ENCODE data around the gene RNF149.

Gene RNF149

DNA sequence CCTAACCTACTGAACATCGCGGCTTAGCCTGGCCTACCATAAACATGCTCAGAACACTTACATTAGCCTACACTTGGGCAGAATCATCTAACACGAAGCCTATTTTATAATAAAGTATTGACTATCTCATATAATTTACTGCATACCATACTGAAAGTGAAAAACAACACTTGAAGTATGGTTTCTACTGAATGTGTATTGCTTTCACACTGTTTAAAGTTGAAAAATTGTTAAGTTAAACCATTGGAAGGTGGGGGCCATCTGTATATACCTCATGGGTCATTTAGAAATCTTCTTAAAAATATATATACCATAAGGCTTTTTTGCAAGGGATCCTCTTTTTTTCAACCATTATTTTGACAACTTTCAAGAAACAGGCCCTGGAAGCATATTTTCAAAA lies 16.5 kb downstream of the RNF149 start:
- H3K27ac ChIP-seq (ENCODE audit: low read depth, low read length, poor library complexity, severe bottlenecking): no peak overlapping the region
- H3K79me2 ChIP-seq (ENCODE audit: insufficient read depth, low read length): no peaks in the 10 kb centered on the region; the same call in 1 of the 2 replicates
- H3K4me2 ChIP-seq (ENCODE audit: low read length): no peak overlapping the region
- no peaks in the 10 kb centered on the region for H3F3A ChIP-seq (ENCODE audit: insufficient read depth, low read length)
- H3K9ac ChIP-seq (ENCODE audit: low read length): no peak overlapping the region
- H4K20me1 ChIP-seq (ENCODE audit: insufficient read depth, low read length): no peaks in the 10 kb centered on the region
- no peaks in the 10 kb centered on the region for H3K4me1 ChIP-seq (ENCODE audit: insufficient read depth, low read length, severe bottlenecking)
- no peaks in the 10 kb centered on the region for H3K27me3 ChIP-seq (ENCODE audit: insufficient read depth, low read length)
- H3K36me3 ChIP-seq (ENCODE audit: insufficient read depth, low read length): peaks cover 29% of the 10 kb centered on the region
- no peak overlapping the region for H3K4me3 ChIP-seq (ENCODE audit: low read depth, low read length, poor library complexity, severe bottlenecking)
- no peaks in the 10 kb centered on the region for H3K9me3 ChIP-seq (ENCODE audit: low read length)
- no peaks in the 10 kb centered on the region for H3K9me2 ChIP-seq (ENCODE audit: low read depth, low read length)
- TF ChIP-seq, protein P1, sequence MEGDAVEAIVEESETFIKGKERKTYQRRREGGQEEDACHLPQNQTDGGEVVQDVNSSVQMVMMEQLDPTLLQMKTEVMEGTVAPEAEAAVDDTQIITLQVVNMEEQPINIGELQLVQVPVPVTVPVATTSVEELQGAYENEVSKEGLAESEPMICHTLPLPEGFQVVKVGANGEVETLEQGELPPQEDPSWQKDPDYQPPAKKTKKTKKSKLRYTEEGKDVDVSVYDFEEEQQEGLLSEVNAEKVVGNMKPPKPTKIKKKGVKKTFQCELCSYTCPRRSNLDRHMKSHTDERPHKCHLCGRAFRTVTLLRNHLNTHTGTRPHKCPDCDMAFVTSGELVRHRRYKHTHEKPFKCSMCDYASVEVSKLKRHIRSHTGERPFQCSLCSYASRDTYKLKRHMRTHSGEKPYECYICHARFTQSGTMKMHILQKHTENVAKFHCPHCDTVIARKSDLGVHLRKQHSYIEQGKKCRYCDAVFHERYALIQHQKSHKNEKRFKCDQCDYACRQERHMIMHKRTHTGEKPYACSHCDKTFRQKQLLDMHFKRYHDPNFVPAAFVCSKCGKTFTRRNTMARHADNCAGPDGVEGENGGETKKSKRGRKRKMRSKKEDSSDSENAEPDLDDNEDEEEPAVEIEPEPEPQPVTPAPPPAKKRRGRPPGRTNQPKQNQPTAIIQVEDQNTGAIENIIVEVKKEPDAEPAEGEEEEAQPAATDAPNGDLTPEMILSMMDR (IDR thresholded peaks at IDR 0.05; ENCODE audit: low read length): no peak
- no peak for TF ChIP-seq EZH2 (IDR thresholded peaks at IDR 0.05; ENCODE audit: borderline replicate concordance, low read length)
- no peak overlapping the region for H2AFZ ChIP-seq (ENCODE audit: low read length)

DNA sequence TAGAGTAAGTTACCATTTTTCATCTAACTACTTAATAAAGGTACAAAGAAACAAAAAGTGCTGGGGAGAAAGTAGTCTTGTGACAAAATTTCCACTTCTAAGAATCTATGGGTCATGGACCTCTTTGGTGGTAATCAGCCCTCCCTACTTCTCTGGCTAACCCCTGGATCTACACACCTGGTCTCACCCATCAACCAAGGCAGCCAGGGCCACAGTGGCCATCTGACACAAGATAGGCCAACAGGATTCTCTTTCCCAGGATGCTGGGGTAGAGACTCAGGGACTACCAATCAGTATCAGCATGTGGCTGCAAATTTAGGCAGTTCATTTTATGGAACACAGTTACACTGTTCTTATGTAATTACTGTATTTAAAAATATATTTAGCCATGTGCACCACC lies 17.8 kb downstream of the RNF149 start:
- no peaks in the 10 kb centered on the region; the same call in 1 of the 2 replicates for H3K79me2 ChIP-seq (ENCODE audit: insufficient read depth, low read length)
- peaks cover 40% of the 10 kb centered on the region for H3K36me3 ChIP-seq (ENCODE audit: insufficient read depth, low read length)

GRCh38 chr2:101287303-101287702 lies 21.2 kb downstream of the RNF149 start:
- Histone ChIP-seq H3K4me3 (ENCODE audit: low read depth, low read length, poor library complexity, severe bottlenecking) (no peak overlapping the region), H3K4me2 (ENCODE audit: low read length) (no peak overlapping the region), H3K27ac (ENCODE audit: low read depth, low read length, poor library complexity, severe bottlenecking) (no peak overlapping the region), H3K36me3 (ENCODE audit: insufficient read depth, low read length) (peaks cover 41% of the 10 kb centered on the region), H3F3A (ENCODE audit: insufficient read depth, low read length) (no peaks in the 10 kb centered on the region), H3K79me2 (ENCODE audit: insufficient read depth, low read length) (no peaks in the 10 kb centered on the region; the same call in 1 of the 2 replicates), H3K27me3 (ENCODE audit: insufficient read depth, low read length) (no peaks in the 10 kb centered on the region), H4K20me1 (ENCODE audit: insufficient read depth, low read length) (no peaks in the 10 kb centered on the region), H3K9me2 (ENCODE audit: low read depth, low read length) (no peaks in the 10 kb centered on the region), H3K4me1 (ENCODE audit: insufficient read depth, low read length, severe bottlenecking) (no peaks in the 10 kb centered on the region), H3K9ac (ENCODE audit: low read length) (no peak overlapping the region), H2AFZ (ENCODE audit: low read length) (no peak overlapping the region), H3K9me3 (ENCODE audit: low read length) (no peaks in the 10 kb centered on the region)
- TF ChIP-seq EZH2 (IDR thresholded peaks at IDR 0.05; ENCODE audit: borderline replicate concordance, low read length): no peak
- TF ChIP-seq, protein P1 (IDR thresholded peaks at IDR 0.05; ENCODE audit: low read length): no peak

More for the DNA sequence above, 17.8 kb downstream of the RNF149 start:
- H3K9me3 ChIP-seq (ENCODE audit: low read length): no peaks in the 10 kb centered on the region
- H3K4me3 ChIP-seq (ENCODE audit: low read depth, low read length, poor library complexity, severe bottlenecking): no peak overlapping the region
- H3K27me3 ChIP-seq (ENCODE audit: insufficient read depth, low read length): no peaks in the 10 kb centered on the region
- no peak overlapping the region for H2AFZ ChIP-seq (ENCODE audit: low read length)
- TF ChIP-seq EZH2 (IDR thresholded peaks at IDR 0.05; ENCODE audit: borderline replicate concordance, low read length): no peak
- TF ChIP-seq, protein P1 (IDR thresholded peaks at IDR 0.05; ENCODE audit: low read length): no peak
- H3K9me2 ChIP-seq (ENCODE audit: low read depth, low read length): no peaks in the 10 kb centered on the region
- H3F3A ChIP-seq (ENCODE audit: insufficient read depth, low read length): no peaks in the 10 kb centered on the region
- no peaks in the 10 kb centered on the region for H4K20me1 ChIP-seq (ENCODE audit: insufficient read depth, low read length)
- no peak overlapping the region for H3K4me2 ChIP-seq (ENCODE audit: low read length)
- no peak overlapping the region for H3K27ac ChIP-seq (ENCODE audit: low read depth, low read length, poor library complexity, severe bottlenecking)
- H3K4me1 ChIP-seq (ENCODE audit: insufficient read depth, low read length, severe bottlenecking): no peaks in the 10 kb centered on the region
- no peak overlapping the region for H3K9ac ChIP-seq (ENCODE audit: low read length)
